WTC11 (cell line): ENCODE measurements around the gene LSM7. TPM values are rescaled to one million over a fixed set of nuclear protein-coding genes. Genes with fewer than 3 reads are reported as not detected.

Experiments used
- ATAC-seq: fragments of 200-7000 bp; cut with Tn5 transposase; 2 replicates; pipeline ENCODE4 v1.10.0; 2021; ENCODE audit warnings: mild to moderate bottlenecking, moderate library complexity
- CTCF ChIA-PET: fragments of 300-600 bp; sonication (Branson Sonifier 250); formaldehyde crosslinking; loops from one replicate; lab custom pipeline; 2021; ENCODE audit warnings: antibody characterized with exemption; lab: Charles Lee
- POLR2A ChIA-PET: fragments of 350-600 bp; sonication (Branson Sonifier 250); formaldehyde crosslinking; loops from one replicate; lab custom pipeline; 2021; ENCODE audit warnings: antibody characterized with exemption; lab: Charles Lee
- DNase-seq: peaks from one replicate; pipeline ENCODE4 v3.0.0; 2021; ENCODE audit warnings: low spot score
- H3K27ac Mint-ChIP-seq: 2 replicates; pipeline ENCODE4 v1.8.0; 2021; ENCODE audit warnings: mixed read lengths
- H3K27me3 Mint-ChIP-seq: 2 replicates; pipeline ENCODE4 v1.8.0; 2021; ENCODE audit warnings: low read depth, mild to moderate bottlenecking, moderate library complexity, mixed read lengths
- H3K36me3 Mint-ChIP-seq: 2 replicates; pipeline ENCODE4 v1.8.0; 2021; ENCODE audit warnings: mixed read lengths
- H3K4me1 Mint-ChIP-seq: 2 replicates; pipeline ENCODE4 v1.8.0; 2022; ENCODE audit warnings: mixed read lengths
- H3K4me3 Mint-ChIP-seq: 2 replicates; pipeline ENCODE4 v1.8.0; 2021; ENCODE audit warnings: mild to moderate bottlenecking, moderate library complexity, mixed read lengths
- H3K9me3 Mint-ChIP-seq: 2 replicates; pipeline ENCODE4 v1.8.0; 2021; ENCODE audit warnings: mixed read lengths
- ATF3 ChIP-seq: sonication (generic); formaldehyde crosslinking; conservative IDR thresholded peaks from 2 replicates; pipeline ENCODE4 v1.8.1; 2022; ENCODE audit warnings: mild to moderate bottlenecking, missing genetic modification reagents
- CREB1 ChIP-seq: sonication (generic); formaldehyde crosslinking; IDR thresholded peaks from 2 replicates; pipeline ENCODE4 v1.8.0; 2023; ENCODE audit warnings: mild to moderate bottlenecking, missing genetic modification reagents
- E2F1 ChIP-seq: sonication (generic); formaldehyde crosslinking; IDR thresholded peaks from 2 replicates; pipeline ENCODE4 v1.8.0; 2022; ENCODE audit warnings: mild to moderate bottlenecking, missing genetic modification reagents
- E2F5 ChIP-seq: sonication (generic); formaldehyde crosslinking; IDR thresholded peaks from 2 replicates; pipeline ENCODE4 v1.8.1; 2022; ENCODE audit warnings: mild to moderate bottlenecking, moderate library complexity, missing genetic modification reagents
- ERG ChIP-seq: fragments of 250-450 bp; sonication (Bioruptor Pico); IDR thresholded peaks from 2 replicates; pipeline ENCODE4 v1.8.0; 2021; ENCODE audit warnings: mild to moderate bottlenecking
- FOXP1 ChIP-seq: sonication (generic); formaldehyde crosslinking; IDR thresholded peaks from 2 replicates; pipeline ENCODE4 v1.8.0; 2022; ENCODE audit warnings: missing genetic modification reagents, mild to moderate bottlenecking, moderate library complexity, borderline replicate concordance
- IRF1 ChIP-seq: sonication (generic); formaldehyde crosslinking; IDR thresholded peaks from 2 replicates; pipeline ENCODE4 v1.8.0; 2023; ENCODE audit warnings: missing genetic modification reagents
- JUN ChIP-seq: sonication (generic); formaldehyde crosslinking; IDR thresholded peaks from 2 replicates; pipeline ENCODE4 v1.8.0; 2023; ENCODE audit warnings: mild to moderate bottlenecking, missing genetic modification reagents
- NFYB ChIP-seq: sonication (generic); formaldehyde crosslinking; conservative IDR thresholded peaks from 2 replicates; pipeline ENCODE4 v1.8.0; 2022; ENCODE audit warnings: low read depth, missing genetic modification reagents
- PRRX2 ChIP-seq: fragments of 250-450 bp; sonication (Bioruptor Pico); IDR thresholded peaks from 2 replicates; pipeline ENCODE4 v1.8.0; 2021; ENCODE audit warnings: mild to moderate bottlenecking
- SMAD3 ChIP-seq: sonication (generic); formaldehyde crosslinking; IDR thresholded peaks from 2 replicates; pipeline ENCODE4 v1.8.0; 2022; ENCODE audit warnings: missing genetic modification reagents, mild to moderate bottlenecking, borderline replicate concordance
- SOX15 ChIP-seq: fragments of 250-450 bp; sonication (Bioruptor Pico); IDR thresholded peaks from 2 replicates; pipeline ENCODE4 v1.9.0; 2021; ENCODE audit warnings: mild to moderate bottlenecking
- ZNF121 ChIP-seq: sonication (generic); formaldehyde crosslinking; IDR thresholded peaks from 2 replicates; pipeline ENCODE4 v1.8.0; 2023; ENCODE audit warnings: missing genetic modification reagents
- ZNF263 ChIP-seq: sonication (generic); formaldehyde crosslinking; IDR thresholded peaks from 2 replicates; pipeline ENCODE4 v1.8.1; 2022; ENCODE audit warnings: low read depth, mild to moderate bottlenecking, moderate library complexity, missing genetic modification reagents
- ZNF396 ChIP-seq: fragments of 250-450 bp; sonication (Bioruptor Pico); IDR thresholded peaks from 2 replicates; pipeline ENCODE4 v1.8.0; 2021; ENCODE audit warnings: mild to moderate bottlenecking, moderate library complexity, borderline replicate concordance
- ZNF671 ChIP-seq: fragments of 250-450 bp; sonication (Bioruptor Pico); IDR thresholded peaks from 2 replicates; pipeline ENCODE4 v1.8.0; 2021; ENCODE audit warnings: mild to moderate bottlenecking
- total RNA-seq: library from RNA; stranded (reverse); gene quantifications from 3 replicates; pipeline ENCODE4 v1.2.3, GENCODE V29; 2021
- TF ChIP-seq, protein P1 (sequence below): sonication (generic); formaldehyde crosslinking; IDR thresholded peaks from 2 replicates; pipeline ENCODE4 v1.8.1; 2023; ENCODE audit warnings: mild to moderate bottlenecking, missing genetic modification reagents, moderate library complexity
- TF ChIP-seq, protein P2 (sequence below): sonication (generic); formaldehyde crosslinking; IDR thresholded peaks from 2 replicates; pipeline ENCODE4 v1.8.1; 2022; ENCODE audit warnings: low read depth, mild to moderate bottlenecking, moderate library complexity, missing genetic modification reagents, borderline replicate concordance
- TF ChIP-seq, protein P3 (sequence below): sonication (generic); formaldehyde crosslinking; IDR thresholded peaks from 2 replicates; pipeline ENCODE4 v1.8.1; 2023; ENCODE audit warnings: mild to moderate bottlenecking, moderate library complexity, missing genetic modification reagents

The LSM7 gene
- total RNA-seq, 1 experiment from 2014 or later: 245 TPM

DNA sequence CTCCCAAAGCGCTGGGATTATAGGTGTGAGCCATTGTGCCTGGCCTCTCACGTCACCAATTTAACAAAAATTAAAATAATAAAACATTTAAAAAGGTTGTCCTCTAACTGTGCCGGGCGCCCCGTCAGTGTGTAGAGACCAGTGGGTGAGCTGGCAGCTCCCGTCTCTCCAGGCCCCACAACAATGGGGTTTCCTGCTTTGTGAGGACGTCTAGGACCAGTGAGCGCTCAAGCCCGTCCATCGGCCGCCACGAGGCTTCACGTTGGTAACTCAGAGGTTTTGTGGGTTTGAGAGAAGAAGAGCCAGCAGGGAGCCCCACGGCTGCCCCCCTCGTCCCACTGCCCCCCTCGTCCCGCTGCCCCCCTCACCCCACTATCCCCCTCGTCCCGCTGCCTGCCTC, 4.7 kb downstream of the LSM7 start:
- ChIA-PET POLR2A (no interaction called here), CTCF (no interaction called here)
- no peaks in the 10 kb centered on the region for H3K27me3 Mint-ChIP-seq
- ATAC-seq (no peak), DNase-seq (no peak)
- H3K27ac Mint-ChIP-seq: no peak overlapping the region
- H3K9me3 Mint-ChIP-seq: no peaks in the 10 kb centered on the region
- peaks cover 13% of the 10 kb centered on the region for H3K36me3 Mint-ChIP-seq
- H3K4me1 Mint-ChIP-seq: peaks cover 9% of the 10 kb centered on the region
- no peak overlapping the region for H3K4me3 Mint-ChIP-seq
- no peak for TF ChIP-seq NFYB
- TF ChIP-seq, protein P1, sequence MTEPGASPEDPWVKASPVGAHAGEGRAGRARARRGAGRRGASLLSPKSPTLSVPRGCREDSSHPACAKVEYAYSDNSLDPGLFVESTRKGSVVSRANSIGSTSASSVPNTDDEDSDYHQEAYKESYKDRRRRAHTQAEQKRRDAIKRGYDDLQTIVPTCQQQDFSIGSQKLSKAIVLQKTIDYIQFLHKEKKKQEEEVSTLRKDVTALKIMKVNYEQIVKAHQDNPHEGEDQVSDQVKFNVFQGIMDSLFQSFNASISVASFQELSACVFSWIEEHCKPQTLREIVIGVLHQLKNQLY (CRISPR knock-in tag): no peak
- TF ChIP-seq FOXP1 (CRISPR knock-in tag): no peak
- no peak for TF ChIP-seq PRRX2 (CRISPR knock-in tag)
- TF ChIP-seq E2F5 (CRISPR knock-in tag): no peak
- TF ChIP-seq CREB1: no peak
- TF ChIP-seq IRF1: no peak
- no peak for TF ChIP-seq SOX15
- TF ChIP-seq, protein P2, sequence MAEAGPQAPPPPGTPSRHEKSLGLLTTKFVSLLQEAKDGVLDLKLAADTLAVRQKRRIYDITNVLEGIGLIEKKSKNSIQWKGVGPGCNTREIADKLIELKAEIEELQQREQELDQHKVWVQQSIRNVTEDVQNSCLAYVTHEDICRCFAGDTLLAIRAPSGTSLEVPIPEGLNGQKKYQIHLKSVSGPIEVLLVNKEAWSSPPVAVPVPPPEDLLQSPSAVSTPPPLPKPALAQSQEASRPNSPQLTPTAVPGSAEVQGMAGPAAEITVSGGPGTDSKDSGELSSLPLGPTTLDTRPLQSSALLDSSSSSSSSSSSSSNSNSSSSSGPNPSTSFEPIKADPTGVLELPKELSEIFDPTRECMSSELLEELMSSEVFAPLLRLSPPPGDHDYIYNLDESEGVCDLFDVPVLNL: no peak
- no peak for TF ChIP-seq E2F1
- no peak for TF ChIP-seq ATF3 (CRISPR knock-in tag)
- no peak for TF ChIP-seq ERG (CRISPR knock-in tag)
- TF ChIP-seq ZNF671 (CRISPR knock-in tag): no peak
- TF ChIP-seq SMAD3 (CRISPR knock-in tag): no peak
- TF ChIP-seq ZNF121: no peak
- no peak for TF ChIP-seq ZNF263 (CRISPR knock-in tag)
- TF ChIP-seq ZNF396: no peak
- TF ChIP-seq JUN: no peak
- TF ChIP-seq, protein P3, sequence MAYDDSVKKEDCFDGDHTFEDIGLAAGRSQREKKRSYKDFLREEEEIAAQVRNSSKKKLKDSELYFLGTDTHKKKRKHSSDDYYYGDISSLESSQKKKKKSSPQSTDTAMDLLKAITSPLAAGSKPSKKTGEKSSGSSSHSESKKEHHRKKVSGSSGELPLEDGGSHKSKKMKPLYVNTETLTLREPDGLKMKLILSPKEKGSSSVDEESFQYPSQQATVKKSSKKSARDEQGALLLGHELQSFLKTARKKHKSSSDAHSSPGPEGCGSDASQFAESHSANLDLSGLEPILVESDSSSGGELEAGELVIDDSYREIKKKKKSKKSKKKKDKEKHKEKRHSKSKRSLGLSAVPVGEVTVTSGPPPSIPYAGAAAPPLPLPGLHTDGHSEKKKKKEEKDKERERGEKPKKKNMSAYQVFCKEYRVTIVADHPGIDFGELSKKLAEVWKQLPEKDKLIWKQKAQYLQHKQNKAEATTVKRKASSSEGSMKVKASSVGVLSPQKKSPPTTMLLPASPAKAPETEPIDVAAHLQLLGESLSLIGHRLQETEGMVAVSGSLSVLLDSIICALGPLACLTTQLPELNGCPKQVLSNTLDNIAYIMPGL (CRISPR knock-in tag): no peak
